ENCODE data around the gene ZNF362.

DNA sequence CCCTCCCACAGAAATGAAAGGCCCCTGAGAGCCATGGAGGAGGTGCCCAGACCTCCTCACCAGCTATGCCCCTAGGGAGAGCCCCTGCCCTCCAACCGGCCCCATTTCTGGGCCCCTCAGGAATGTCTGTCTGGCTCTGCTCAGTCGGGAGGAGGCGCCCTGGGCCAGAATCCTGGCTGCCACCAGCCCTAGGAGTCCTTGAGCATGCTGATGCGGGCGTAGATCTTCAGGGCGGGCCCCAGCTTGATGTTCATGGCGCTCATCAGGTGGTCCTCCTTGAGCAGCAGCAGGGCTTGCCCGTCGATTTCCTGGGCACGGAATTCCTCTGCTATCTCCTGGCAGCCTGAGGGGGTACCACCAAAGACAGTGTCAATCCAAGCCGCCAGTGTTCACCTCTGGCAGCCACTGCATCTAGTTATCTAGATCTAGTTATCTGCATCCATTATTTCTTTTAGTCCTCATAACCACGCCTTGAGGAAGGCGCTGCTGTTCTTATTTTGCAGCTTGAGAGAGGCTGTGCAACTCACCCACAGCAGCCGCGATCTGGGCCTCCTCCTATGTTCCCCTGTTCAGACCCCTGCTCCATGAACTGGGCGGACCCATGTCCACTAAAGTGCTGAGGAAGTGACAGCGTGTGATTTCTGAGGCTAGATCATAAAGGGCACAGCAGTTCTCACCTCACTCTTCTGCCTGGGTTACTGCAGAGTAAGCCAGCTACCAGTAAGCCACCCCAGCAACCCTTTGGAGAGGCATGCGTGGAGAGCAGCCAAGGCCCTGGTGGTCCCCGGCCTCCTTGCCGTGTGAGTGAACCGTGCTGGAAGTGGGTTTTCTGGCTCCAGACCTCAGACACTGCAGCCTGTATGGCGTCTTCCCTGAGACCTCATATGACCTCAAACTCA is 68.6 kb downstream of the ZNF362 start:
- TF ChIP-seq, protein P1, sequence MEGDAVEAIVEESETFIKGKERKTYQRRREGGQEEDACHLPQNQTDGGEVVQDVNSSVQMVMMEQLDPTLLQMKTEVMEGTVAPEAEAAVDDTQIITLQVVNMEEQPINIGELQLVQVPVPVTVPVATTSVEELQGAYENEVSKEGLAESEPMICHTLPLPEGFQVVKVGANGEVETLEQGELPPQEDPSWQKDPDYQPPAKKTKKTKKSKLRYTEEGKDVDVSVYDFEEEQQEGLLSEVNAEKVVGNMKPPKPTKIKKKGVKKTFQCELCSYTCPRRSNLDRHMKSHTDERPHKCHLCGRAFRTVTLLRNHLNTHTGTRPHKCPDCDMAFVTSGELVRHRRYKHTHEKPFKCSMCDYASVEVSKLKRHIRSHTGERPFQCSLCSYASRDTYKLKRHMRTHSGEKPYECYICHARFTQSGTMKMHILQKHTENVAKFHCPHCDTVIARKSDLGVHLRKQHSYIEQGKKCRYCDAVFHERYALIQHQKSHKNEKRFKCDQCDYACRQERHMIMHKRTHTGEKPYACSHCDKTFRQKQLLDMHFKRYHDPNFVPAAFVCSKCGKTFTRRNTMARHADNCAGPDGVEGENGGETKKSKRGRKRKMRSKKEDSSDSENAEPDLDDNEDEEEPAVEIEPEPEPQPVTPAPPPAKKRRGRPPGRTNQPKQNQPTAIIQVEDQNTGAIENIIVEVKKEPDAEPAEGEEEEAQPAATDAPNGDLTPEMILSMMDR (conservative IDR thresholded peaks at IDR 0.05): no peak
- no peak for TF ChIP-seq ZFX (IDR thresholded peaks at IDR 0.05)
